HL-60/S4 treated with retinoic acid at 250 ng/mL for 4 days and 3 days (cell line): ENCODE data around the gene RAE1.

Source experiments
- in situ Hi-C: fragments of 300-500 bp; cut with MboI; formaldehyde crosslinking; loops from 2 replicates; pipeline ENCODE4 v1.7.0; 2022; ENCODE audit warnings: low sequenced_read_pairs

The RAE1 gene

DNA sequence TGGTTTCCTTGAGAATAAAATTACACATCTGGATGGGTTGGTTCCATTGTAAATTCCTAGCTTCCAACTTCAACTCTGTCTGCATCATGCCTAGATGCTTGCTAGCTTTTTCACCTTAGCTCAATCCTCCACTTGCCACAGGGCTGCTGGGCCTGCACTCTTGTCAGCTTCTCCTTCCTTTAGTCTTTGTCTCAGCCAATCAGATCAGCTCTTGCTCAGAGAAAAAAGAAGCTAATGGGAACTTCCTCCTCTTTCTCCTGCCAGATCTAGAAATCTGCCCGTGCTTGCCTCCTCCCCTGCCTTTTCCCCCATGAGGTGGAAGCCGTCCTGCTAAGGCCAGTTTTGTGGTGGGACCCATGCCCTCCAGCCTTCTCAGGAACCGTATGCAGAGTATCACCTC, 18.5 kb downstream of the RAE1 start:
- in situ Hi-C loops = no loop called here

DNA sequence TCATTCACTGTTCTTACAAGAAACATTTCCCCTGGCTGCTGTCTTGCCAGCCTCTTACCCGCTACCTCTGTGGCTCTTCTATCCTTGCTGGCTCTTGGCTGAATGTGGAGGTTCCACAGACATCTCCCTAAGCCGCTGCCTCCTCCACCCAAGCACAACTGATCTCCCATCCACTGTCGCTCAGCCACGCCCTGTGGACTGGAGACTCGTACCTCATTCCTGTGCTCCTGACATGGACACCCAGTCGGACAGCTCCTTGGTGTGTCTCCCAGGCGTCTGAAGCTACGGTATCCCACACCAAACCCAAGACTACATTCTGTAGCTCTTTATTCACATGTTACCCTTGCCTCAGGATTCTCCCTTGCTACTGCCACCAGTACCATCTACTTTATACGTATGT, 19.3 kb downstream of the RAE1 start:
- in situ Hi-C loops = no loop called here

DNA sequence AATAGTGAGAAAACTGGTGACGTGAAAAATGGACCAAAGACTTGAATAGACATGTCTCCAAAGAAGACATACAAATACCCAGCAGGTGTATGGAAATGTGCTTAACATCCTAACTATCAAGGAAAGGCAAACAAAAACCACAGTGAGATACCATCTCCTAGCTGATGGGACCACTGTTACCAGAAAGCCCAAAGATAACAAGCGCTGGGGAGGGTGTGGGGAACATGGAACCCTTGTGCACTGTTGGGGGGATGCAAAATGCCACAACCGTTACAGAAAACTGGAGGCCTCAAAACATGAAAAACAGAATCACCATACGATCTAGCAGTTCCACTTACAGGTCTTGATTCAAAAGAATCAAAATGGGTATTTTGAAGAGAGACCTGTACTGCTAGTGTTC, 20.3 kb downstream of the RAE1 start:
- in situ Hi-C loops = no loop called here

DNA sequence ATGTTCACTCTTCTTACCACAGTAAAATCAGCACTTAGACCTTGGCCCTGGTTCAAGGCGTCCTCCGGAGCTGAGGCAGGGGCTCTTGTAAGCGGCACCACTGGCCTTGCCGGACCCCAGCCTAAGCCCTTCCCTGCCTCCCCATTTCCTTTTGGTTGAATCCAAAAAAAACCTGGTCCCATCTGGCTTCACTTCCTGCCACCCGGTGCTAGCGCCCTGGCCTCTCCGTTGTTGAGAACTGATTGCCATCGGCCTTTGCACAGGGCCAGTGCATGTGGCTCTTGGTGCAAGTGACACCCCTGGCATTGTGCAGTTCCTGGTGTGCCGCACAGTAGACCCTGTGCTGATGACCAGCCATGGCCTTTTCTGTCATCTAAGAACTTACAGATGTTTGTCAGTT, 21.1 kb downstream of the RAE1 start:
- in situ Hi-C loops = no loop called here

DNA sequence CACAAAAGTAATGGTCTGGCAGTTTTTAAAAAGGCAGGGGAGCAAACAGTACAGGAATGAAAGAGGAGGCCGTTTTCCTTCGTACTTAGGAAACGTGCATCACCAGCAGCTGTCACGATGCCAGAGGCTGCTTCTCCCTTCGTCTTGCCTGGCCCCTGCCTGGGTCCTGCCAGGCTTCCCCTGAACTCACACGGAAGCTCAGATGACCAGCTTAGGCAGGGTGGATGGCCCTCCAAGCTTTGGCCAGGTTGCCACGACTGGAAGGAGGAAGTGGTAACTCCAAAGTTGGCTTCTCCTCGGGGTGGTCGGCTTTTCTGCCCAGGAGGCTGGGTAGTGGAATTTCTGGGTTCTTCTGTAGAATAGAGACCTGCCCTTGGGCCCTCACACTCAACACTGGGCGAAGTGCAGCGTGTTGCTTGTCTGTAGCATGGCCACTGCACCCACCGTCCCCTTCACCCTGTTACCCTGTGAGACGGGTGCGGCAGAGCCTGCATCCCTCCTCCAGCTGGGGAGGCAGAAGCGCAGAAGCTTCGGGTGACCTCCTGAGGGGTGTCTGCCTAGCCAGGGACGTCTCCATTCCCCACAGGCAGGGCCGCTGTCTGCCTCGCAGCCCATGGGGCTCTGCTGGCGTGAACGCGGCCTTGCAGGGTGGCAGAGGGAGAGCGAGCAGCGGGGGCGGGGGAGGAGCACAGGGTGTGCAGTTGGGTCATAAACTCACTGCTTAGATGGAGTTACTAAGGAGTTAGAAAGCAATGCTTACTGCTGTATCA, 21.7 kb downstream of the RAE1 start:
- in situ Hi-C loops = no loop called here

DNA sequence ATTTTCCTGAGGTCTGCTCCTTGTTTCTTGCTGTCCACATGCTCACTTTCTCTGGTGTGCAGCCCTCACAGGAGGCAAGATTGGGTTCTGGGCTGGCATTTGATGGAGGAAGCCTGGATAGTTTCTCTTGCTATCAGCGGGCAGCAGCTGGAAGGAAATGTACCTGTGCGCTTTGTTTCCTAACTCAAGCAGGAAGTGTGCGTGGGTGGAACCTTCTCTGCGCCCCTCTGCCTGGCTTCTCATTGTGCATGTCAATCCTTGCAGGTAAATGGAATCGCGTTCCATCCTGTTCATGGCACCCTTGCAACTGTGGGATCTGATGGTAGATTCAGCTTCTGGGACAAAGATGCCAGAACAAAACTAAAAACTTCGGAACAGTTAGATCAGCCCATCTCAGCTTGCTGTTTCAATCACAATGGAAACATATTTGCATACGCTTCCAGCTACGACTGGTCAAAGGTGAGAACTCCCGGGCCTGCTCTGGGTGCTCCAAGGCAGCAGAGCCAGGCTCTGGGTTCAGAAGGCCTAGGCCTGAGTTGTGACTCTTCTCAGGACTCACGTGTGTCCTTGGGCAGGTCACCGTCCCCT, 23.4 kb downstream of the RAE1 start:
- in situ Hi-C loops = no loop called here

DNA sequence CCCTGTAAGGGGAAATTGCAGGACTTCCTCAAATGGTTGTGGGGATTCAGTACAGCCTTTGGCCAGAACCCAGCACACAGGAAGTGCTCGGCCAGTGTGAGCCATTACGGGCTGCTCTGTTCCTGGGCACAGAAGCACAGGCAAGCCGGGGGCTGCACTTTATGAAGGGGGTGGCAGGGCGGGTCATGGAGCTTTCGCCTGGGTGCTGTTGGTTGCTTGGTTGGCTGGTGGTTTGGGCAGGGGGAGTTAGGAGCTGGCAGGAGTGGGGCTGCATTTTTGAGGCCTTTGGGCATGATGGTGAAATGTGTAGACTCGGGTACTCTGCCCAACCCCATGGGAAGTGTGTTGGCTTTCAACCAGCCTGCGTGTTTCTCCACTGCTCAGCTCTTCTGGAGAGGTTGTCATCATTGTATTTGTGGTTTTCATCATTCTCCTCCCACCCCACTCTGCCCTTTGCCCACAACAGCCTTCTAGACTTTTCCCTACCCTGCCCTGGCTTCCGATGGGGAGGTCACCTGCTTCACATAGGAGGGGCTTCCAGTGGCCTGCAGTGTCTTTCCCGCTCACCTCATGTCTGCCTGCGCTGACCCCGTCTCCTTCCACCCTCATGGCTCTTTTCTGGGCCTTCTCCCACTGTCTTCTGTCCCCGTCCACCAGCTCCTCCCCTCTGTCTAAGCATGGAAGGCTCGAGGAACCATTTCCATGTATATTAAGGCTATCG, 24.0 kb downstream of the RAE1 start:
- in situ Hi-C loops = no loop called here

DNA sequence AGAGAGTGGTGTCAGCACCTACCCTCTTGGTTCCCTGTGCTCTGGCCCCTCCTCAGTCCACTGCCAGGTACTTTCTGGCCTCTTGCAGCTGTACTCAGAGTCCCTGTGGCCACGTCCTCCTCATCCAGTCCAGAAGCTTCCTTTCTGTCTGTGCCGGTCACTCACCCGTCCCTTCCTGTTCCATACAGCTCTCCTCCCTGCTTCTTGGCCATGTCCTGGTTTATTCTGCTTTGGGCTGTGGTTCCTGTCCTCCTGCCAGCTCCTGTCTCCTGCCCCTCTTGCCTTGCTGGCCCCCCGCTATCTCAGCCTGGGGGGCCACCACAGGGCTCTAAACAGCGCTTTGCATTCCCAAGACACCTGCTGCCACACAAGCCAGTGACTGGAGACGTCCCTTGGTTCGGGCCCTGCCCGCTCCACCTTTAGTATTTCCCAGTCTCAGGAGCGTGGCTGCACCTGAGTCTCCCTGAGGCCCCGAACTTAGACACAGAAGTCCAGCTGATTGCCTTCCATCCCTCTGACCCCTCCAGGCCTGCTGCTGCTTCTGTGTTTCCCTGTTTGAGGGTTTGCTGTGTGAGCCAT, 24.7 kb downstream of the RAE1 start:
- in situ Hi-C loops = no loop called here

DNA sequence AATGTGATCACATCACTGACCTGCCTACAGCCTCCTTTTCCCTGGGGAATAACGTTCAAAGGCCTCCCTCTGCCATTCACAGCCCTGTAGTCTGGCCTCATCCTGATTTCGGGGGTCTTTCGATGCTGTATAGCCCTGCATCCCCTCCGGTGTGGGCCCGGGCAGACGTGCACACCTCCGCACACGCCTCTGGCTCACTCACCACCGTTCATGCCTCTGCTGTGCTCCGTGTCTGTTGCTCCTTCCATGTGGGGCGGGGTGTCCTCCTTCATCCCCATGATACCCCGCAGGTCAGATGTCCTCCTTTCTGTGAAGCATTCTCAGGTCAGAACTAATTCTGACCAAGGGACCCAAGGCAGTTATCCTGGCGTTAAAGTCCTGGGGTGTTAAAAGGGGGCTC, 26.3 kb downstream of the RAE1 start:
- in situ Hi-C loops = no loop called here

DNA sequence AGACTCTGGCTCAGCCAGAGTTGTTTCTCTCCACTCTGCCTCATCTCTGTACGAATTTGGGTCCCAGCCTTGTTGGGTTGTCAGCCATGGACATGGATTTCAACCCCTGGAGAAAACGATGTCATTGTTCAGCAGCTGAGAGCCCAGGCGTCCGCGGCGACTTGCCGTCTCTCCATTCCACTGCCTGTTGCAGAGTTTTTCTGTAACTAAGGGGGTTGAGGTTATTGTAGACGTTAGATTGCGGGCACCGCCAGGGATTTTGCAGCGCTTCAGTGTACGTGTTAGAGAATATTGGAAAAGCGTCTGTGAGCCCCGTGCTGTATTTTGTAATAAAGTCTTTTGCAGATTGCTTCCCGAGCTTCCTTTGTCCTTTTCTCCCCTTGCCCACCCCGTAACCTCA, 27.1 kb downstream of the RAE1 start:
- in situ Hi-C loops = no loop called here

DNA sequence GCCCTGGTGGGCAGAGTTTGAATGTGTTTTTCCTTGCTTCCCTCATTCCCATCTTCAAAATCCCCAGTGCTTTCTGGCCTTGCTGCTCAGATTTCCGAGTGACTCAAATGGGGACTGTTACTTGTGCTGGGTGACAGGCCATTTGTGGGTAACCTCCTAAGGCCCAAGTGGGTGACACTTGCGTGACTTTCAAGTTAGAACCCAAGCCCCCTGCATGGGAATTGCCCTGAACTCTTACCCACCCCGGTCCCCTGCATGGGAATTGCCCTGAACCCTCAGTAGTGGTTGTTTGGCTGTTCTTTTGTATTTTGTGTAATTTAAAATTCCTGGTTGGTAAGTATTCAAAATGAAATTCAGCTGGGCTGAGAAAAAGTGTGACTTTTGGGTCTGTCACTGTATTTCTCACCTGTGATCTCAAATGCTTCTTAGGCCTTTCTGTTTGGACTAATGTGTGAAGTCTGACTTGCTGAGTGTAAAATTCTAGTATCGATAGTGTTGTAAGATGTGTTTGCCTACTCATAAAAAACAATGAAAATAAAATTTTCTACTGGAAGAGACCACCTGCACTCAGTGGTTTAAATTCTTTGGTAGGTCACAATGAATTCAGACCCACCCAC, 27.7 kb downstream of the RAE1 start:
- in situ Hi-C loops = no loop called here

DNA sequence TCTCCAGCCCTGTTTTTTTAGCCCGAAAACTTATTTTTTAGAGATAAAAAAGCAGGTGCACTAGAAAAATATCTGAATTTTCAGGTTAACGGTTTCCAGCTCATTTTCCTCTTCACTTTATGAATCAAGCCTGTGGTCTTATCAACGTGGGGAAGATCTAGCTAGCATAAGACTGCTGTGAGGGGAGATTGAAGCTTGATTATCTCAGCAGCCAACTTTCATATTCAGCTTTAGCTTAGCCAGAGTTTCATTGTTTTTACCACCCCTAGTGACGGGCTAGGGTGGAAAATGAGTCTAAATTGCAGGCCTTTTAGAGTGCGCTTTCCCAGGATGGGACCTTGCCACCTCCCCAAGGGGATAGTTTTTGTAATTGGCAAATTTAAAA, 28.2 kb downstream of the RAE1 start:
- in situ Hi-C loops = no loop called here

DNA sequence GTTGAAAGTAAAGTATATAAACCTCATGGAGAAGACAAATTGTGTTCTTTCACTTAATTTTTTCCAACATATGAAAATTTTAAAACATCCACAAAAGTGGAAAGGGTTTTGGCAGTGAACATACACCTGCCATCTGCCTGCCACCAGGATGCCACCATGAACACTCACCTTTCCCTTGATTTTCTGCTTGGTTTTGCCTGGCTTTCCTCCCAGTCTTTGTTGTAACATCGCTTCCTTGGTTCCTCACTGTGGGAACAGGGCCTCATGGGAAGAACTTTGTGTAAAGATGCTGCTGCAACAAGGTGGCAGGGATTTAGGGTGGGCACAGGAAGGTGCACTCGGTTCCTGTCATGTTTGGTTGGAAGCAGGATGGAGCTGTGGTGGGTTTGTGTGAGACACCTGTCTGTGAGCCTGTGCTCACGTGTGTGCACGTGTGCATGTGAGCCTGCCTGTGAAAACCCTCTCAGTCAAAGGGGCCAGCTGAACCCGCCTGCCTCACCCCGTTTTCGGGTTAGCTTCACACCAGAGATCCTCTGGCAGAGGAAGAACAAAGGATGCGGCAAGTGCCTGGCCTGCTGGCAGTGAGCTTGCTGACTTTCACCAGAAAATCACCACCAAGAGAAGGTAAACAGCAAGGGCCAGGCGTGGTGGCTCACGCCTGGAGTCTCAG, 29.2 kb downstream of the RAE1 start:
- in situ Hi-C loops = no loop called here

DNA sequence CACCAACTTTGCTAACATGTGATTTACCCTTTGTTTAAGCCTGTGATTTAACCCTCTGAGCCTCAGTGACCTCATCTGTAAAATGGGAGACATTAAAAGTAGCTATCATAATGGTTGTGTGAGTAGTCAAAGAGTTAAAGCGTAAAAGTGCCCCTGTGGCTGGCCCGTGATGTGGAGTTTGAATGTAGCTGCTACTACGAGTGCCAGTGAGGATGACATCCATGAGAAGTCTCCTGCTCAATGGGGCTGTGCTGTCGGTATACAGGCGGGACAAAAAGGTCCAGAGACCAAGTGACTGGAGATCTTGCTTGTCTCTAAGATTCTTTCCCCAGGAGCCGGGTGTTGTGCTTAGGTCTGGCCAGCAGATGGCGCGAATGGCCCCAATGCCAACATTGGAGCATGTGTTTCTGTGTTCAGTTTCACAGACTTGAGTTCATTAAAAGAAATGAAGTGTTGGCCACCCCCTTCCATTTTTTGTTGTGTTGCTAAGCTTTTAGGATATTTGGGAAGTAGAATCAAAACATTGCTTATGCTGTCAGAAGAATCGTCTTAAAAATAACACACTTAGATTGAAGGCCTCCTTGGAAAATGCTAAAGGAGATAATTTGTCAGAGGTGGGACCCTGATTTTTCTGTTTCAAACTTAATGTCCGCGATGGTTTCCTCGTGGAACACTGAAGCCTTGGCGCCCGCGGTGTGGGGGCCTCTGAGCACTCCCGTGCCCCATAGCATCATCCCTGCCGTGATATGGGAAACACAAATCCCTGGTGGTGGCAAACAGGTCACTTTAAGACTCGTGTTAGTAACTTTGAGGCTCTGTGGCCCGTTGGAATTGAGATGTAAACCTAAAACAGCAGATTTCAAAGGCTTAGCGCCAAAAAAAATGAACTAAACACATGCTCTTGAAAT, 30.8 kb downstream of the RAE1 start:
- in situ Hi-C loops = no loop called here

DNA sequence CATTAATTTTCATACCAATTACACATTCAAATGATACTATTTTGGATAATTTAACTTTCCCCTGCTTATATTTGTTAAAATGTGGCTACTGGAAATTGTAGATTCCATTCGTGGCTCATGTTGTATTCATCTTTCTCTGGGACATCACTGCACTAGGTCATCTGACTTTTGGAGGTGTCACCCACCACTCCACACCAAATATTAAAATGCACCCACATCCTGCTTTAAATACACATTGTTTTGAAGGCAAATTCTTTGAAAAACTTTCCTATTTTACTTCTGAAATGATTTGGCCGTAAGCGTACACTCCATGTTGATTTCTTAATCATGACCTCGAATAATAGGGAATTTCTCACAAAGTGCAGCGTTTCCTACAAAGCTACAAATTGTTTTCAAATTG, 31.5 kb downstream of the RAE1 start:
- in situ Hi-C loops = no loop called here

DNA sequence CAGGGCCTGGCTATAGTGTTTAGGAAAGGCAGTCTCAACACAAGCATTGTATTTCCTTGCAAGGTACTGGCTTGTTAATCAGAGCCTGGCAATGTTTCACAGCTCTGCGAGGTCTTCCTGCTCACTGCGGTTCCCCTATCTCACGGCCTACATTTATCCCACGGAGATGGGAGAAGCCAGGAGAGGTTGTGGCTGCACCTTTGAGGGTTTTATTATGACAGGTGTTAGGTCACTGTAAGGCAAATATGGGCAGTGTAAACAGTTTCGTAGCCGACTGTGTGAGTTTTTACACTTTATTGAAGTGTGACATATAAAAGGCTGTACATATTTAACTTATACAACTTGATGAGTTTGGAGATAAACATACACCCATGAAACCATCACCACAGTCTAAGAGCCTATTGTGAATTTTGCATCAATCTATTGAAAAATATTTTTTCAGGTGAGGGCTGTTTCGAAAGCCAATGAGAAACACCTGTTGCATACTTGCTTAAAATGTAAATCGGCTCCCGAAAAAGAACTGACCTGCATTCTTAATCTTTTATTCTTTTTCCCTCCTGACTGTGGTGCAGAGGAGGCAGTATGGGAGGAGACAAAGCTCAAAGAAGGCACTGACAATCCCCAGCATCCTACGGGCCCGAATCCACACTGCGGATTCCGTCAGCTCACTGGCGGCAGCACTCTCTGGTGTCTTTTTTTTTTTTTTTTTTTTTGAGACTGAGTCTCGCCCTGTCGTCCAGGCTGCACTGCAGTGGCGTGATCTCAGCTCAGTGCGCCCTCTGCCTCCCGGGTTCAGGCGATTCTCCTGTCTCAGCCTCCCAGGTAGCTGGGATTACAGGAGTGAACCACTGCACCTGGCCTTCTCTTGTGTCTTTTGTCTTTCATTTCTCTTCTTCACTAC, 32.6 kb downstream of the RAE1 start:
- in situ Hi-C loops = no loop called here

DNA sequence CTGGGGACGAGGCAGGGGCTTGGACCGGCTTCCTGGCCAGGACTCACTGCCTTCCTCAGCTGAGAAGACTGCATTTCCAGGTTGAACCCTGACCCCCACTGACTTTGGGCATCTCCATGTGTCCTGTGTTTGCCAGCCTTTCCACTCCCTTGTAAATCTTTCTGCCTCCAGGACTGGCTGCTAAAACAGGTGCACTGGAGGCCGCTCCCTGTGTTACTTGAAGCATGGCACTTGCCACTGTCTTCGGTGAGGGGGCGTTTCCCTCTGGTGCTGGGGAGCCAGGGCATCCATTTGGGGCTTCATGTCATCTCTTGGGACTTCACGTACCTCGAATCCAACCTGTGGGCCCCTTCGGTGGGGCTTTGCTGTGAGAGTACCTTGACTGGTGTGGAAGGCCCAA, 33.4 kb downstream of the RAE1 start:
- in situ Hi-C loops = no loop called here

DNA sequence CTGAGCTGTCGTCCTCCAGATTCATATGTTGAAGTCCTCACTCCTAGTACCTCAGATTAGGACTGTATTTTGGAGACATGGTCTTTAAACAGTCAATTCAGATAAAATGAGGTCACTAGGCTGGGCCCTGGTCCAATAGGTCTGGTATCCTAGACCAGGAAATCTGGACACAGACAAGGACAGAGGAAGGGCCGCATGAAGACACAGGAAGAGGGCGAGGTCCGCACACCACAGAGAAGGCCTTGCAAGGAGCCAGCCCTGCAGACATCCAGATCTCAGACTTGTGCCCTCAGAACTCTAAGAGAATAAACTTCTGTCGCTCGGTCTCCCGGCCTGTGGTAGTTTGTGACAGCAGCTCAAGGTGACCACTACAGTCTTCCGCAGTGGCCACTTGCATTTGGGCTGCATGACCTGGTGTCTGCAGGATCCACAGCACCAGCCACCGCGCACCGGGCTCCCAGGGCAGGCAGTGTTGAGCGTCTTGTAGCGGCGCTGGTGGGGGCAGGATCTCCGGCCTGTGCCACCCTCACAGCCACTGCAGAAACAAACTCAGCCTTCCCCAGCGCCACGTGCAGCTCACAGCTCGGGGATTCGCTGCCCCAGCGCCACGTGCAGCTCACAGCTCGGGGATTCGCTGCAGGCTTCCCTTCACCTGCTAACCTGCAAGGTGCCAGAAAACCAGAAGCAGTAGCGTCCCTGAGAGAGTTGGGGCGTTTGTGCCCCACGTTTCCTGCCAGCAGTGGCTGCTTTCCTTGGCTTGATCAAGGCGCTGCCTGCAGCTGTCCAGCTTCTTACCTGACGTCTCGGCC, 34.1 kb downstream of the RAE1 start:
- in situ Hi-C loops = loop anchor here (5.0 kb wide), 1 partner anchor 97 kb away; no protein-coding TSS in a partner anchor
